HCT116 (cell line): ENCODE results near the gene CFAP61.

Experiments used
- EZH2 ChIP-seq: fragments of 200-600 bp; sonication (generic); IDR thresholded peaks from 2 replicates; pipeline ENCODE4 v1.6.1; 2017; ENCODE audit warnings: antibody characterized with exemption, mixed run types
- EZH2phosphoT487 ChIP-seq: fragments of 200-600 bp; IDR thresholded peaks from 2 replicates; pipeline ENCODE4 v1.6.1; 2018; ENCODE audit warnings: antibody characterized with exemption, borderline replicate concordance
- JUND ChIP-seq: IDR thresholded peaks from 2 replicates; pipeline ENCODE4 v1.6.1; 2012
- MAX ChIP-seq: IDR thresholded peaks from 2 replicates; pipeline ENCODE4 v1.6.1; 2012
- POLR2A ChIP-seq: IDR thresholded peaks from 2 replicates; pipeline ENCODE4 v1.7.0; 2011; ENCODE audit warnings: borderline replicate concordance; ENCODE audit not compliant: insufficient read depth, insufficient read length; ENCODE audit errors: extremely low read depth
- POLR2AphosphoS5 ChIP-seq: IDR thresholded peaks from 2 replicates; pipeline ENCODE4 v1.6.1; 2011; ENCODE audit warnings: mild to moderate bottlenecking, low read depth, low read length, moderate library complexity
- RAD21 ChIP-seq: IDR thresholded peaks from 2 replicates; pipeline ENCODE4 v1.6.1; 2012; ENCODE audit warnings: low read depth, mild to moderate bottlenecking
- SRF ChIP-seq: IDR thresholded peaks from 2 replicates; pipeline ENCODE4 v1.6.1; 2012; ENCODE audit warnings: low read depth
- ZNF274 ChIP-seq: fragments of 200-500 bp; sonication (Bioruptor generic); IDR thresholded peaks from 2 replicates; pipeline ENCODE4 v1.6.1; 2014; ENCODE audit warnings: mild to moderate bottlenecking, low read depth, low read length, inconsistent platforms
- TF ChIP-seq, protein P1 (sequence below), 3 experiments: fragments of 200-600 bp in 1 of 3; sonication (generic) in 1 of 3; IDR thresholded peaks in 2 of 3; conservative IDR thresholded peaks in 1 of 3; 2 replicates each; pipeline ENCODE4 v1.5.1; 2012 to 2017; ENCODE audit warnings: low read depth in 2 of 3, low read length in 2 of 3, antibody characterized with exemption in 1 of 3, borderline replicate concordance in 1 of 3, control low read depth in 1 of 3, mild to moderate bottlenecking in 1 of 3, mixed read lengths in 1 of 3, mixed run types in 1 of 3, moderate library complexity in 1 of 3; ENCODE audit not compliant: insufficient read depth in 1 of 3
- TF ChIP-seq, protein P2 (sequence below): IDR thresholded peaks from 2 replicates; pipeline ENCODE4 v1.6.1; 2011; ENCODE audit warnings: mild to moderate bottlenecking, low read length, moderate library complexity; ENCODE audit not compliant: insufficient replicate concordance; ENCODE audit errors: extremely low read depth

GRCh38 chr20:20196610-20197009 lies 144.3 kb downstream of the CFAP61 start:
- TF ChIP-seq, protein P1, sequence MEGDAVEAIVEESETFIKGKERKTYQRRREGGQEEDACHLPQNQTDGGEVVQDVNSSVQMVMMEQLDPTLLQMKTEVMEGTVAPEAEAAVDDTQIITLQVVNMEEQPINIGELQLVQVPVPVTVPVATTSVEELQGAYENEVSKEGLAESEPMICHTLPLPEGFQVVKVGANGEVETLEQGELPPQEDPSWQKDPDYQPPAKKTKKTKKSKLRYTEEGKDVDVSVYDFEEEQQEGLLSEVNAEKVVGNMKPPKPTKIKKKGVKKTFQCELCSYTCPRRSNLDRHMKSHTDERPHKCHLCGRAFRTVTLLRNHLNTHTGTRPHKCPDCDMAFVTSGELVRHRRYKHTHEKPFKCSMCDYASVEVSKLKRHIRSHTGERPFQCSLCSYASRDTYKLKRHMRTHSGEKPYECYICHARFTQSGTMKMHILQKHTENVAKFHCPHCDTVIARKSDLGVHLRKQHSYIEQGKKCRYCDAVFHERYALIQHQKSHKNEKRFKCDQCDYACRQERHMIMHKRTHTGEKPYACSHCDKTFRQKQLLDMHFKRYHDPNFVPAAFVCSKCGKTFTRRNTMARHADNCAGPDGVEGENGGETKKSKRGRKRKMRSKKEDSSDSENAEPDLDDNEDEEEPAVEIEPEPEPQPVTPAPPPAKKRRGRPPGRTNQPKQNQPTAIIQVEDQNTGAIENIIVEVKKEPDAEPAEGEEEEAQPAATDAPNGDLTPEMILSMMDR (IDR thresholded peaks at IDR 0.05 in 2 of 3, conservative IDR thresholded peaks at IDR 0.05 in 1 of 3; ENCODE audit: borderline replicate concordance in 1 of 3, insufficient read depth in 1 of 3, low read depth in 2 of 3, low read length in 2 of 3) = no peak
- TF ChIP-seq RAD21 (no peak), POLR2A (no peak), ZNF274 (no peak), EZH2 (no peak), MAX (no peak), POLR2AphosphoS5 (no peak), SRF (no peak), JUND (no peak), EZH2phosphoT487 (no peak)
- TF ChIP-seq, protein P2, sequence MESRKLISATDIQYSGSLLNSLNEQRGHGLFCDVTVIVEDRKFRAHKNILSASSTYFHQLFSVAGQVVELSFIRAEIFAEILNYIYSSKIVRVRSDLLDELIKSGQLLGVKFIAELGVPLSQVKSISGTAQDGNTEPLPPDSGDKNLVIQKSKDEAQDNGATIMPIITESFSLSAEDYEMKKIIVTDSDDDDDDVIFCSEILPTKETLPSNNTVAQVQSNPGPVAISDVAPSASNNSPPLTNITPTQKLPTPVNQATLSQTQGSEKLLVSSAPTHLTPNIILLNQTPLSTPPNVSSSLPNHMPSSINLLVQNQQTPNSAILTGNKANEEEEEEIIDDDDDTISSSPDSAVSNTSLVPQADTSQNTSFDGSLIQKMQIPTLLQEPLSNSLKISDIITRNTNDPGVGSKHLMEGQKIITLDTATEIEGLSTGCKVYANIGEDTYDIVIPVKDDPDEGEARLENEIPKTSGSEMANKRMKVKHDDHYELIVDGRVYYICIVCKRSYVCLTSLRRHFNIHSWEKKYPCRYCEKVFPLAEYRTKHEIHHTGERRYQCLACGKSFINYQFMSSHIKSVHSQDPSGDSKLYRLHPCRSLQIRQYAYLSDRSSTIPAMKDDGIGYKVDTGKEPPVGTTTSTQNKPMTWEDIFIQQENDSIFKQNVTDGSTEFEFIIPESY = no peak
